Stimulated activated memory B cell treated with anti-CD40 and anti-IgM and Interleukin-4, amounts not matched to agents 10 μg/mL and 1 μg/mL and 100 μg/mL, for 72 hours (primary cell): ENCODE measurements around the gene MYOCD.

Source experiments
- ATAC-seq: fragments of 150-1000 bp; cut with Tn5 transposase; 2 replicates; pipeline ENCODE4 v1.10.0; 2021
- H3K27ac Mint-ChIP-seq: one replicate; pipeline ENCODE4 v1.8.0; 2022; ENCODE audit warnings: mild to moderate bottlenecking, mixed read lengths
- H3K27me3 Mint-ChIP-seq: one replicate; pipeline ENCODE4 v1.8.0; 2022; ENCODE audit warnings: mixed read lengths
- H3K36me3 Mint-ChIP-seq: one replicate; pipeline ENCODE4 v1.8.0; 2022; ENCODE audit warnings: mixed read lengths
- H3K4me1 Mint-ChIP-seq: one replicate; pipeline ENCODE4 v1.8.0; 2022; ENCODE audit warnings: mixed read lengths
- H3K4me3 Mint-ChIP-seq: one replicate; pipeline ENCODE4 v1.8.0; 2022; ENCODE audit warnings: mild to moderate bottlenecking, moderate library complexity, mixed read lengths
- H3K9me3 Mint-ChIP-seq: one replicate; pipeline ENCODE4 v1.8.0; 2022; ENCODE audit warnings: mixed read lengths

MYOCD gene

GRCh38 chr17:12806630-12807029 lies 140.9 kb downstream of the MYOCD start:
- Mint-ChIP-seq H3K4me3 (no peak overlapping the region), H3K9me3 (peaks cover 14% of the 10 kb centered on the region), H3K27ac (no peak overlapping the region), H3K36me3 (peaks cover 7% of the 10 kb centered on the region), H3K27me3 (no peaks in the 10 kb centered on the region), H3K4me1 (no peaks in the 10 kb centered on the region)
- no peak for ATAC-seq

GRCh38 chr17:12808723-12809122 lies 143.0 kb downstream of the MYOCD start:
- Mint-ChIP-seq H3K27me3 (no peaks in the 10 kb centered on the region), H3K4me1 (peaks cover 7% of the 10 kb centered on the region), H3K27ac (no peak overlapping the region), H3K9me3 (peaks cover 14% of the 10 kb centered on the region), H3K4me3 (no peak overlapping the region), H3K36me3 (peaks cover 7% of the 10 kb centered on the region)
- no peak for ATAC-seq

- H3K4me1 Mint-ChIP-seq = peaks cover 40% of the 10 kb centered on the region
- H3K36me3 Mint-ChIP-seq = peaks cover 7% of the 10 kb centered on the region
- H3K27me3 Mint-ChIP-seq = no peaks in the 10 kb centered on the region
- no peak overlapping the region for H3K4me3 Mint-ChIP-seq
- peak overlapping the region; percentile 43 for H3K27ac Mint-ChIP-seq
- ATAC-seq = no peak
- peaks cover 8% of the 10 kb centered on the region for H3K9me3 Mint-ChIP-seq
Measured at GRCh38 chr17:12812877-12813276, 147.2 kb downstream of the MYOCD start.

- Mint-ChIP-seq H3K4me3 (no peak overlapping the region), H3K4me1 (peaks cover 40% of the 10 kb centered on the region), H3K36me3 (peaks cover 7% of the 10 kb centered on the region), H3K27ac (no peak overlapping the region), H3K27me3 (no peaks in the 10 kb centered on the region), H3K9me3 (peaks cover 8% of the 10 kb centered on the region)
- ATAC-seq = no peak
Measured at GRCh38 chr17:12813664-12814063, 148.0 kb downstream of the MYOCD start.

- Mint-ChIP-seq H3K27ac (peak overlapping the region; percentile 67), H3K4me3 (no peak overlapping the region), H3K27me3 (no peaks in the 10 kb centered on the region), H3K4me1 (peaks cover 40% of the 10 kb centered on the region), H3K9me3 (no peaks in the 10 kb centered on the region), H3K36me3 (no peaks in the 10 kb centered on the region)
- no peak for ATAC-seq
Measured at GRCh38 chr17:12814718-12815117, 149.0 kb downstream of the MYOCD start.

GRCh38 chr17:12815642-12816141 lies 150.0 kb downstream of the MYOCD start:
- Mint-ChIP-seq H3K36me3 (no peaks in the 10 kb centered on the region), H3K27ac (peak overlapping the region; percentile 67), H3K4me1 (peaks cover 40% of the 10 kb centered on the region), H3K9me3 (no peaks in the 10 kb centered on the region), H3K27me3 (no peaks in the 10 kb centered on the region), H3K4me3 (peak overlapping the region; percentile 40)
- ATAC-seq = peak; percentile 100
